HS-5 (cell line): ENCODE measurements around the gene SRRM2.
A peak's percentile ranks its signal among the peaks of the same experiment; 100 is the strongest.

ENCODE experiments used
- DNase-seq: peaks from one replicate; pipeline ENCODE4 v3.0.0-alpha.2; 2012; ENCODE audit warnings: low read depth

SRRM2 gene

GRCh38 chr16:2739625-2740430 lies 12.6 kb upstream of the SRRM2 start:
- no peak for DNase-seq

GRCh38 chr16:2740476-2740875 lies 12.0 kb upstream of the SRRM2 start:
- no peak for DNase-seq

GRCh38 chr16:2741168-2741567 lies 11.3 kb upstream of the SRRM2 start:
- DNase-seq = no peak

- DNase-seq = no peak
Measured at GRCh38 chr16:2742323-2743006, 10.0 kb upstream of the SRRM2 start.

GRCh38 chr16:2743007-2743810 lies 9.2 kb upstream of the SRRM2 start:
- DNase-seq = no peak

- no peak for DNase-seq
Measured at GRCh38 chr16:2744711-2745110, 7.7 kb upstream of the SRRM2 start.

- DNase-seq = no peak
Measured at GRCh38 chr16:2745116-2745890, 7.1 kb upstream of the SRRM2 start.

- no peak for DNase-seq
Measured at GRCh38 chr16:2745961-2746360, 6.5 kb upstream of the SRRM2 start.

GRCh38 chr16:2748757-2749455 lies 3.5 kb upstream of the SRRM2 start:
- DNase-seq = no peak

- DNase-seq = no peak
Measured at GRCh38 chr16:2749476-2749875, 3.0 kb upstream of the SRRM2 start.

GRCh38 chr16:2749936-2750335 lies 2.5 kb upstream of the SRRM2 start:
- no peak for DNase-seq

- DNase-seq = no peak
Measured at GRCh38 chr16:2751577-2752034, 832 bp upstream of the SRRM2 start.

- DNase-seq = peak; percentile 36
Measured at GRCh38 chr16:2752850-2753732, 653 bp downstream of the SRRM2 start.

GRCh38 chr16:2753733-2754020 lies 1.2 kb downstream of the SRRM2 start:
- DNase-seq = no peak

GRCh38 chr16:2755158-2755557 lies 2.7 kb downstream of the SRRM2 start:
- DNase-seq = no peak

- no peak for DNase-seq
Measured at GRCh38 chr16:2756288-2757015, 4.0 kb downstream of the SRRM2 start.

GRCh38 chr16:2757344-2757743 lies 4.9 kb downstream of the SRRM2 start:
- DNase-seq = no peak

GRCh38 chr16:2761472-2761871 lies 9.0 kb downstream of the SRRM2 start:
- DNase-seq = no peak

- no peak for DNase-seq
Measured at GRCh38 chr16:2761886-2762583, 9.6 kb downstream of the SRRM2 start.
